ENCODE data around the gene STX8.

Gene STX8

DNA sequence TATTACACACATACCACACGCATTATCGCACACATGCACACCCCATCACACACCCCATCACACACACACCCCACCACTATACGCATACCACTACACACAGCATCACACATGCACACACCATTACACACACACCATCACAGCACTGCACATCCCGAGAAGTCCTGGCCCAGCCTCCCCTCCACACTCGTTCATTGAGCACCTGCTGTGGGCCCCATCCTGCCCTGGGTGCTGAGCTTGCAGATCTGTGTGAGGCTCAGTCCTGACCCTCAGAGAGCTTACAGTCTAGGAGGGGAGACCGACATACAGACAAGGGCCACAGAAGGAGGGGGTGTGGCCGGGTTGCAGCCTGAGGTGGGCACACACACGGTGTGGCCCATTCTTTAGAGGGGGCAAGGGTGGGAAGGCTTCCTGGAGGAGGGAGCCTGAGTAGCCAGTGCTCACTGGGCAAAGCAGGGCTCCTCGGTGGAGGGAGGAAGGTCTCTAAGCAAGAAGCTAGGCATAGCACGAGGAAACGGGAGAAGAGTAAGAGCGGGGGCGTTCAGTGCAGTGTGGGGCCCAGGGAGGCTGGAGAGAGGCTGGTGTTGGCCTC is 347.7 kb downstream of the STX8 start:
- H3K36me3 ChIP-seq (ENCODE audit: control insufficient read depth in 2 of 2, insufficient read depth in 1 of 2, low read length in 2 of 2) = peaks cover 8 to 16% of the 10 kb centered on the region in 2 experiments; a peak in 2 of 3 replicates
- POLR2A ChIA-PET = no interaction called here

DNA sequence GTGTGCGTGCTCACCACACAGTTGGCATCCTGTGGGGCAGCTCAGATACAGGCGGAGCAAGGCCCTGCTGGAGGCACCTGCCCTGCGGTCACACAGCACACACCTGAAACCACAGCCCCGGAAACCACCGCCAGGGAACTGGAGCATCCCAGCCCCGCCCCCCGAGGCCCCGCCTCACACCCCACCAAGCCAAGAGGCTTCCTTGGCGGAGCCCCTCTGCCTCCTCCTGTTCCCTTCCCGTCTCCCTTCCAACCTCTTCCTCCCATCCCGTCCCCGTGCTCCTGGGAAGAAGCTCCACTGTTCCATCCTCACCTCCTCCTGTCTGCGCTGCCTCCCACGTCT is 348.9 kb downstream of the STX8 start:
- ChIA-PET CTCF (interaction anchor here (0.6 kb wide), 1 partner anchor 295 kb away, joined by 3 read pairs; no protein-coding TSS in a partner anchor), POLR2A (no interaction called here)
- peaks cover 8 to 24% of the 10 kb centered on the region in 2 experiments; a peak in 2 of 3 replicates for H3K36me3 ChIP-seq (ENCODE audit: control insufficient read depth in 2 of 2, insufficient read depth in 1 of 2, low read length in 2 of 2)
- no peaks in the 10 kb centered on the region for H3K9me3 ChIP-seq (ENCODE audit: control insufficient read depth, insufficient read depth, low read depth, low read length)
- TF ChIP-seq ZNF157 (tag by site-specific recombination; IDR thresholded peaks at IDR 0.05) = no peak
- H3K27ac ChIP-seq (ENCODE audit: extremely low read depth, low read depth, low read length) = no peak overlapping the region
- H3K4me3 ChIP-seq (ENCODE audit: low read depth, low read length) = no peak overlapping the region
- H3K4me1 ChIP-seq (ENCODE audit: control insufficient read depth, insufficient read depth, low read length) = no peaks in the 10 kb centered on the region

More for the DNA sequence above, 347.7 kb downstream of the STX8 start:
- CTCF ChIA-PET = interaction anchor here (0.6 kb wide), 1 partner anchor 191 kb away, joined by 3 read pairs; no protein-coding TSS in a partner anchor
- H3K4me3 ChIP-seq (ENCODE audit: low read depth, low read length) = no peak overlapping the region
- no peak overlapping the region for H3K27ac ChIP-seq (ENCODE audit: extremely low read depth, low read depth, low read length)
- TF ChIP-seq, protein P1, sequence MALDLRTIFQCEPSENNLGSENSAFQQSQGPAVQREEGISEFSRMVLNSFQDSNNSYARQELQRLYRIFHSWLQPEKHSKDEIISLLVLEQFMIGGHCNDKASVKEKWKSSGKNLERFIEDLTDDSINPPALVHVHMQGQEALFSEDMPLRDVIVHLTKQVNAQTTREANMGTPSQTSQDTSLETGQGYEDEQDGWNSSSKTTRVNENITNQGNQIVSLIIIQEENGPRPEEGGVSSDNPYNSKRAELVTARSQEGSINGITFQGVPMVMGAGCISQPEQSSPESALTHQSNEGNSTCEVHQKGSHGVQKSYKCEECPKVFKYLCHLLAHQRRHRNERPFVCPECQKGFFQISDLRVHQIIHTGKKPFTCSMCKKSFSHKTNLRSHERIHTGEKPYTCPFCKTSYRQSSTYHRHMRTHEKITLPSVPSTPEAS (tag by site-specific recombination; IDR thresholded peaks at IDR 0.05) = peak; percentile 20; the same call in 1 of the 2 replicates
- no peak for TF ChIP-seq ZBTB21 (tag by site-specific recombination; IDR thresholded peaks at IDR 0.05)
- no peaks in the 10 kb centered on the region for H3K9me3 ChIP-seq (ENCODE audit: control insufficient read depth, insufficient read depth, low read depth, low read length)
- H3K4me1 ChIP-seq (ENCODE audit: control insufficient read depth, insufficient read depth, low read length) = no peaks in the 10 kb centered on the region

DNA sequence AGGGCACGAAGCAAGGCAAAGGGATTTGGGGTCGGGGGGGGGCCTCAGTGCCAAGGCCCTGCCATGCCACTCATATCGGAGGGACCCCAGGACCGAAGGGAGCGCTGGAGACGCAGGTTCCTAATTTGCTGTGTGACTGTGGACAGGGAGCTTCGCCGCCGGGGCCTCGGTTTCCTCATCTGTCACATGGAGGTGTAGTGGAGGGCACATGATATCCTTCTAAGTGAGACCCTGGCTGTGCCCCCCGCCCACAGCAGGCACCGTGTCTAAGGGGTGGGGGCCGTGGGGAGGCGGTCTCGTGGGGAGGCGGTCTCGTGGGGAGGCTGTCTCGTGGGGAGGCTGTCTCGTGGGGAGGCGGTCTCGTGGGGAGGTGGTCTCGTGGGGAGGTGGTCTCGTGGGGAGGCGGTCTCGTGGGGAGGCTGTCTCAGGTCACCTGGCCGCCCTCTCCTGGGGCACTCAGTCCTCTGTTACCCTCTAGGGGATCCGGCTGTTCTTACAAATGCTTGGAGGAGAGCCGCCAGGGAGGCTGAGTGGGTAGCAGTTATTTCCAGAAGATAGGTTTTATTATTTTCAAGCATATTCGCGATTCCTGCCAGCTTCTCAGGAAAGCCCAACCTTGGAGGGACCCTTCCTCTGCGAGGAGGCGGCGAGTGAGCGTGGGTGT is 349.4 kb downstream of the STX8 start:
- peaks cover 8 to 29% of the 10 kb centered on the region in 2 experiments; a peak in 2 of 3 replicates for H3K36me3 ChIP-seq (ENCODE audit: control insufficient read depth in 2 of 2, insufficient read depth in 1 of 2, low read length in 2 of 2)
- no peak for TF ChIP-seq ZNF157 (tag by site-specific recombination; IDR thresholded peaks at IDR 0.05)
- TF ChIP-seq, protein P2, sequence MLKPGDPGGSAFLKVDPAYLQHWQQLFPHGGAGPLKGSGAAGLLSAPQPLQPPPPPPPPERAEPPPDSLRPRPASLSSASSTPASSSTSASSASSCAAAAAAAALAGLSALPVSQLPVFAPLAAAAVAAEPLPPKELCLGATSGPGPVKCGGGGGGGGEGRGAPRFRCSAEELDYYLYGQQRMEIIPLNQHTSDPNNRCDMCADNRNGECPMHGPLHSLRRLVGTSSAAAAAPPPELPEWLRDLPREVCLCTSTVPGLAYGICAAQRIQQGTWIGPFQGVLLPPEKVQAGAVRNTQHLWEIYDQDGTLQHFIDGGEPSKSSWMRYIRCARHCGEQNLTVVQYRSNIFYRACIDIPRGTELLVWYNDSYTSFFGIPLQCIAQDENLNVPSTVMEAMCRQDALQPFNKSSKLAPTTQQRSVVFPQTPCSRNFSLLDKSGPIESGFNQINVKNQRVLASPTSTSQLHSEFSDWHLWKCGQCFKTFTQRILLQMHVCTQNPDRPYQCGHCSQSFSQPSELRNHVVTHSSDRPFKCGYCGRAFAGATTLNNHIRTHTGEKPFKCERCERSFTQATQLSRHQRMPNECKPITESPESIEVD (tag by site-specific recombination; IDR thresholded peaks at IDR 0.05) = no peak
- peak; percentile 20; the same call in 1 of the 2 replicates for TF ChIP-seq ZFHX2 (tag by site-specific recombination; conservative IDR thresholded peaks at IDR 0.05)
- H3K9me3 ChIP-seq (ENCODE audit: control insufficient read depth, insufficient read depth, low read depth, low read length) = no peaks in the 10 kb centered on the region
- ChIA-PET POLR2A (no interaction called here), CTCF (interaction anchor here (0.6 kb wide), 1 partner anchor 296 kb away, joined by 3 read pairs; no protein-coding TSS in a partner anchor)
- no peak overlapping the region for H3K4me3 ChIP-seq (ENCODE audit: low read depth, low read length)
- no peak overlapping the region for H3K27ac ChIP-seq (ENCODE audit: extremely low read depth, low read depth, low read length)
- no peaks in the 10 kb centered on the region for H3K4me1 ChIP-seq (ENCODE audit: control insufficient read depth, insufficient read depth, low read length)

DNA sequence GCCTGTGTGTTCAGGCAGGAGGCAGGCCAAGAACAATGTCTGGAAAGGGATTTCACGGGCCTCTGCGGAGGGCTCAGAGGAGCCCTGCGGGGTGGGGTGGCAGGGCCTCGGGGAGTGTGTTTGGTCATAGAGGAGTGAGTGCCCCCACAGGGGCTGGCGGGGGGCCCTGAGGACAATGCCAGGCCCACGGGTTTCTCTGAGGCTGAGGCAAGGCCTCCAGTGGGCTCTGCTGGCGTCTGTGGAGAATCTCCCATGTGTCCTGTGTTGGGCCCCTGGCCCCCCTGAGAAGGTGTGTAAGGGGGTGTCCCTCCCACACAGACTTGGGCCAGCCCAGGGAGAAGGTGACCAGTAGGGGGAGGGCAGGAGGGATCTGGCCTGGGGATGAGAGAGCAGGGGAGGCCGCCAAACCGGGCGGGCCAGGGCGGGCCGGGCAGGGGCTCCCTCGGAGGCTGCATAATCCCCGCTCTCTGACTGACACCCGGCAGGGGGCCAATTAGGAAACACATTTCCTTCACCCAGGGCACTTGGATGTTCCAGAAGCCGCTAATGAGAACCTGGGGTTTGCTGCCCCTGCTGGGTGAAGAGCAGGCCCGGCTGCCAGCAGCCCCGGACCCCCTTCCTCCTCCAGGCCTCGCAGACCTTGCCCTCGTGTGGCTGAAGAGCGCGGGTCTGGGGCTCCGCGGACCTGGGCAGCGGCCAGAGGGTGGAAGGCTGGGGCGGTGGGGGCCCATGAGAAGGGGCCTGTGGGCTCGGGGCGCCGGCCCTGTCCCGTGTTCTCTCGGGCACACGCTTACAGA is 350.1 kb downstream of the STX8 start:
- TF ChIP-seq GLIS1 (tag by site-specific recombination; IDR thresholded peaks at IDR 0.05) (peak; percentile 69), ZNF169 (tag by site-specific recombination; IDR thresholded peaks at IDR 0.05) (no peak), ZNF174 (tag by site-specific recombination; IDR thresholded peaks at IDR 0.05) (no peak), ZNF707 (tag by site-specific recombination; IDR thresholded peaks at IDR 0.05) (no peak), ZIC2 (tag by site-specific recombination; IDR thresholded peaks at IDR 0.05) (peak; percentile 81), ZNF155 (tag by site-specific recombination; IDR thresholded peaks at IDR 0.05) (no peak), ZNF239 (tag by site-specific recombination; IDR thresholded peaks at IDR 0.05) (no peak)
- TF ChIP-seq, protein P3, sequence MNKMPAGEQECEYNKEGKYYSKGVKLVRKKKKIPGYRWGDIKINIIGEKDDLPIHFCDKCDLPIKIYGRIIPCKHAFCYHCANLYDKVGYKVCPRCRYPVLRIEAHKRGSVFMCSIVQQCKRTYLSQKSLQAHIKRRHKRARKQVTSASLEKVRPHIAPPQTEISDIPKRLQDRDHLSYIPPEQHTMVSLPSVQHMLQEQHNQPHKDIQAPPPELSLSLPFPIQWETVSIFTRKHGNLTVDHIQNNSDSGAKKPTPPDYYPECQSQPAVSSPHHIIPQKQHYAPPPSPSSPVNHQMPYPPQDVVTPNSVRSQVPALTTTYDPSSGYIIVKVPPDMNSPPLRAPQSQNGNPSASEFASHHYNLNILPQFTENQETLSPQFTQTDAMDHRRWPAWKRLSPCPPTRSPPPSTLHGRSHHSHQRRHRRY (tag by site-specific recombination; IDR thresholded peaks at IDR 0.05) = no peak
- CTCF ChIA-PET = interaction anchor here (0.6 kb wide), 1 partner anchor 184 kb away, joined by 4 read pairs; no protein-coding TSS in a partner anchor
- Histone ChIP-seq H3K4me3 (ENCODE audit: low read depth, low read length) (no peak overlapping the region), H3K9me3 (ENCODE audit: control insufficient read depth, insufficient read depth, low read depth, low read length) (no peaks in the 10 kb centered on the region), H3K36me3 (ENCODE audit: control insufficient read depth in 2 of 2, insufficient read depth in 1 of 2, low read length in 2 of 2) (peaks cover 8 to 32% of the 10 kb centered on the region in 2 experiments; a peak in 2 of 3 replicates), H3K4me1 (ENCODE audit: control insufficient read depth, insufficient read depth, low read length) (no peaks in the 10 kb centered on the region), H3K27ac (ENCODE audit: extremely low read depth, low read depth, low read length) (no peak overlapping the region)
- POLR2A ChIA-PET = no interaction called here

All from HEK293 (cell line).